Measurements from ENCODE around the gene RARB. TPM values are rescaled to one million over a fixed set of nuclear protein-coding genes. Genes with fewer than 3 reads are reported as not detected.

The RARB gene
- total RNA-seq, 1 donor from 2014 or later = not detected

DNA sequence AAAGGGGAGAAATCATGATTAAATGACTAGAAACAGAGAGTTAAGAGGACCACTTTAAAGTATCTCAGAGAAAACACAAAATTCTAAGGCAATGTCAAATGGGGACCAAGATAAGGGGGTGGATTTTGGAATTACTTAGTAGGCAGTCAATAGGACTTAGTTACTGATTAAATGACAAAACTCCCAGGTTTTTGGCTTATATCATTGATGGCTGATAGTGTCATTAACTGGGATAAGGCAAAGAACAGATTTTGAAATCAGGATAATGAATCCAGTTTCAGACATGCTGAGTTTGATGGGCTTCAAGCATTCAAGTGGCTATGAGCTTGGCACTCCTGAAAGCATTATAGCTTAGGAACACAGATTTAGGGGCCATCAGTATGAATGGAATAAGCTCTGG is 182.7 kb downstream of the RARB start:
- Mint-ChIP-seq H3K36me3 (ENCODE audit: low read depth, unreplicated experiment) (peaks cover 24% of the 10 kb centered on the region), H3K4me3 (ENCODE audit: unreplicated experiment) (no peak overlapping the region), H3K27ac (ENCODE audit: unreplicated experiment) (no peak overlapping the region), H3K4me1 (ENCODE audit: unreplicated experiment) (no peaks in the 10 kb centered on the region), H3K27me3 (ENCODE audit: unreplicated experiment) (no peaks in the 10 kb centered on the region), H3K9me3 (ENCODE audit: unreplicated experiment) (no peaks in the 10 kb centered on the region)
- TF ChIP-seq, protein P1, sequence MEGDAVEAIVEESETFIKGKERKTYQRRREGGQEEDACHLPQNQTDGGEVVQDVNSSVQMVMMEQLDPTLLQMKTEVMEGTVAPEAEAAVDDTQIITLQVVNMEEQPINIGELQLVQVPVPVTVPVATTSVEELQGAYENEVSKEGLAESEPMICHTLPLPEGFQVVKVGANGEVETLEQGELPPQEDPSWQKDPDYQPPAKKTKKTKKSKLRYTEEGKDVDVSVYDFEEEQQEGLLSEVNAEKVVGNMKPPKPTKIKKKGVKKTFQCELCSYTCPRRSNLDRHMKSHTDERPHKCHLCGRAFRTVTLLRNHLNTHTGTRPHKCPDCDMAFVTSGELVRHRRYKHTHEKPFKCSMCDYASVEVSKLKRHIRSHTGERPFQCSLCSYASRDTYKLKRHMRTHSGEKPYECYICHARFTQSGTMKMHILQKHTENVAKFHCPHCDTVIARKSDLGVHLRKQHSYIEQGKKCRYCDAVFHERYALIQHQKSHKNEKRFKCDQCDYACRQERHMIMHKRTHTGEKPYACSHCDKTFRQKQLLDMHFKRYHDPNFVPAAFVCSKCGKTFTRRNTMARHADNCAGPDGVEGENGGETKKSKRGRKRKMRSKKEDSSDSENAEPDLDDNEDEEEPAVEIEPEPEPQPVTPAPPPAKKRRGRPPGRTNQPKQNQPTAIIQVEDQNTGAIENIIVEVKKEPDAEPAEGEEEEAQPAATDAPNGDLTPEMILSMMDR (IDR thresholded peaks at IDR 0.05; ENCODE audit: unreplicated experiment) = no peak
- no peak for DNase-seq (ENCODE audit: low spot score)

- H3K36me3 Mint-ChIP-seq (ENCODE audit: low read depth, unreplicated experiment) = peaks cover 21% of the 10 kb centered on the region
- DNase-seq (ENCODE audit: low spot score) = no peak
- no peak overlapping the region for H3K27ac Mint-ChIP-seq (ENCODE audit: unreplicated experiment)
Observed at GRCh38 chr3:25611193-25611592, 183.1 kb downstream of the RARB start.

GRCh38 chr3:25618028-25618427 is 190.0 kb downstream of the RARB start:
- no peaks in the 10 kb centered on the region for H3K4me1 Mint-ChIP-seq (ENCODE audit: unreplicated experiment)
- no peak overlapping the region for H3K4me3 Mint-ChIP-seq (ENCODE audit: unreplicated experiment)
- peaks cover 23% of the 10 kb centered on the region for H3K36me3 Mint-ChIP-seq (ENCODE audit: low read depth, unreplicated experiment)

More at GRCh38 chr3:25611193-25611592, 183.1 kb downstream of the RARB start:
- TF ChIP-seq, protein P1 (IDR thresholded peaks at IDR 0.05; ENCODE audit: unreplicated experiment) = no peak
- Mint-ChIP-seq H3K4me3 (ENCODE audit: unreplicated experiment) (no peak overlapping the region), H3K4me1 (ENCODE audit: unreplicated experiment) (no peaks in the 10 kb centered on the region), H3K27me3 (ENCODE audit: unreplicated experiment) (no peaks in the 10 kb centered on the region), H3K9me3 (ENCODE audit: unreplicated experiment) (no peaks in the 10 kb centered on the region)

GRCh38 chr3:25619382-25619781 is 191.3 kb downstream of the RARB start:
- Mint-ChIP-seq H3K4me1 (ENCODE audit: unreplicated experiment) (no peaks in the 10 kb centered on the region), H3K36me3 (ENCODE audit: low read depth, unreplicated experiment) (peaks cover 23% of the 10 kb centered on the region), H3K9me3 (ENCODE audit: unreplicated experiment) (no peaks in the 10 kb centered on the region), H3K4me3 (ENCODE audit: unreplicated experiment) (no peak overlapping the region), H3K27ac (ENCODE audit: unreplicated experiment) (no peak overlapping the region), H3K27me3 (ENCODE audit: unreplicated experiment) (no peaks in the 10 kb centered on the region)
- DNase-seq (ENCODE audit: low spot score) = no peak
- TF ChIP-seq, protein P1 (IDR thresholded peaks at IDR 0.05; ENCODE audit: unreplicated experiment) = no peak

More at GRCh38 chr3:25618028-25618427, 190.0 kb downstream of the RARB start:
- TF ChIP-seq, protein P1 (IDR thresholded peaks at IDR 0.05; ENCODE audit: unreplicated experiment) = no peak
- Mint-ChIP-seq H3K27ac (ENCODE audit: unreplicated experiment) (no peak overlapping the region), H3K27me3 (ENCODE audit: unreplicated experiment) (no peaks in the 10 kb centered on the region), H3K9me3 (ENCODE audit: unreplicated experiment) (no peaks in the 10 kb centered on the region)
- no peak for DNase-seq (ENCODE audit: low spot score)

GRCh38 chr3:25620493-25620892 is 192.4 kb downstream of the RARB start:
- TF ChIP-seq, protein P1 (IDR thresholded peaks at IDR 0.05; ENCODE audit: unreplicated experiment) = no peak
- no peak for DNase-seq (ENCODE audit: low spot score)
- Mint-ChIP-seq H3K27ac (ENCODE audit: unreplicated experiment) (no peak overlapping the region), H3K36me3 (ENCODE audit: low read depth, unreplicated experiment) (peaks cover 18% of the 10 kb centered on the region), H3K27me3 (ENCODE audit: unreplicated experiment) (no peaks in the 10 kb centered on the region), H3K9me3 (ENCODE audit: unreplicated experiment) (no peaks in the 10 kb centered on the region), H3K4me3 (ENCODE audit: unreplicated experiment) (no peak overlapping the region), H3K4me1 (ENCODE audit: unreplicated experiment) (no peaks in the 10 kb centered on the region)

Measured in endothelial cell (in vitro differentiated cells).